AG04449 (cell line): ENCODE results near the gene ALDH16A1.

Experiments used
- CTCF ChIA-PET: fragments of 350-600 bp; formaldehyde crosslinking; extraction: SDS; loops from one replicate; lab custom pipeline; 2021; ENCODE audit warnings: antibody characterized with exemption; lab: Yijun Ruan, JAX
- POLR2A ChIA-PET: fragments of 400-600, 350-600 bp; formaldehyde crosslinking; extraction: SDS; loops from one replicate; lab custom pipeline; 2020; ENCODE audit warnings: antibody characterized with exemption, inconsistent platforms; lab: Yijun Ruan, JAX
- DNase-seq: peaks from one replicate; pipeline ENCODE4 v3.0.0-alpha.2; 2010; ENCODE audit warnings: low read depth, low spot score
- H3K4me3 ChIP-seq: 2 replicates; pipeline ENCODE4 v1.5.1; 2011; ENCODE audit warnings: low read depth, mild to moderate bottlenecking, control low read depth, low read length
- TF ChIP-seq, protein P1 (sequence below): IDR thresholded peaks from one replicate; pipeline ENCODE4 v1.5.1; 2011; ENCODE audit warnings: mild to moderate bottlenecking, moderate library complexity, low read length, control low read depth, inconsistent platforms; ENCODE audit not compliant: insufficient read depth; ENCODE audit errors: missing control alignments

The ALDH16A1 gene

DNA sequence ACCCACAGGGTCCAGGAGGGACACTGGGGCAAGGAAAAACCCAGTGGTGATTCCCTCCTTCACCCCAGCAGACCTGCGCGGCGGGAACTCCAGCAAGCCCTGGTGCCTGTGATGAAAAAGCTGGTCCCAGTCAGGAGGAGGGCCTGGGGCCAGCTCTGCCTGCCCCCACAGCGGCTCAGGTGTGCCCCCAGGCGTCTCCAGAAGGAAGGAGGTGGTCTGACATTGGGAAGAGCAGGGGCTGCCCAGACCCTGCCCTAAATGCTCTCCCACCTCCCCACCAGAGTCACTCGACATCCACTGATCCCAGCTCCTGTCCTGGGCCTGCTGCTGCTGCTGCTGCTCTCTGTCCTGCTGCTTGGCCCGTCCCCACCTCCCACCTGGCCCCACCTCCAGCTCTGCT, 35.9 kb upstream of the ALDH16A1 start:
- TF ChIP-seq, protein P1, sequence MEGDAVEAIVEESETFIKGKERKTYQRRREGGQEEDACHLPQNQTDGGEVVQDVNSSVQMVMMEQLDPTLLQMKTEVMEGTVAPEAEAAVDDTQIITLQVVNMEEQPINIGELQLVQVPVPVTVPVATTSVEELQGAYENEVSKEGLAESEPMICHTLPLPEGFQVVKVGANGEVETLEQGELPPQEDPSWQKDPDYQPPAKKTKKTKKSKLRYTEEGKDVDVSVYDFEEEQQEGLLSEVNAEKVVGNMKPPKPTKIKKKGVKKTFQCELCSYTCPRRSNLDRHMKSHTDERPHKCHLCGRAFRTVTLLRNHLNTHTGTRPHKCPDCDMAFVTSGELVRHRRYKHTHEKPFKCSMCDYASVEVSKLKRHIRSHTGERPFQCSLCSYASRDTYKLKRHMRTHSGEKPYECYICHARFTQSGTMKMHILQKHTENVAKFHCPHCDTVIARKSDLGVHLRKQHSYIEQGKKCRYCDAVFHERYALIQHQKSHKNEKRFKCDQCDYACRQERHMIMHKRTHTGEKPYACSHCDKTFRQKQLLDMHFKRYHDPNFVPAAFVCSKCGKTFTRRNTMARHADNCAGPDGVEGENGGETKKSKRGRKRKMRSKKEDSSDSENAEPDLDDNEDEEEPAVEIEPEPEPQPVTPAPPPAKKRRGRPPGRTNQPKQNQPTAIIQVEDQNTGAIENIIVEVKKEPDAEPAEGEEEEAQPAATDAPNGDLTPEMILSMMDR, result no peak
- H3K4me3 ChIP-seq, result no peak overlapping the region
- CTCF ChIA-PET, result interaction anchor here (0.8 to 1.4 kb wide), 4 partner anchors 8 to 319 kb away, joined by 3 to 7 read pairs (median 4); partner anchors contain the start of gene GFY
- POLR2A ChIA-PET, result no interaction called here
- no peak for DNase-seq

- no peak for DNase-seq
- H3K4me3 ChIP-seq, result no peak overlapping the region
- TF ChIP-seq, protein P1, result no peak
- POLR2A ChIA-PET, result no interaction called here
- CTCF ChIA-PET, result interaction anchor here (1.1 to 1.9 kb wide), 4 partner anchors 9 to 118 kb away, joined by 3 to 7 read pairs (median 4); no protein-coding TSS in a partner anchor
These were observed 34.5 kb upstream of the ALDH16A1 start for GRCh38 chr19:49418511-49418910.

- DNase-seq, result no peak
- ChIA-PET POLR2A (no interaction called here), CTCF (interaction anchor here (1.1 to 1.9 kb wide), 4 partner anchors 10 to 118 kb away, joined by 3 to 7 read pairs (median 4); no protein-coding TSS in a partner anchor)
- H3K4me3 ChIP-seq, result no peak overlapping the region
- TF ChIP-seq, protein P1, result no peak
These were observed 33.9 kb upstream of the ALDH16A1 start for GRCh38 chr19:49419173-49419572.

DNA sequence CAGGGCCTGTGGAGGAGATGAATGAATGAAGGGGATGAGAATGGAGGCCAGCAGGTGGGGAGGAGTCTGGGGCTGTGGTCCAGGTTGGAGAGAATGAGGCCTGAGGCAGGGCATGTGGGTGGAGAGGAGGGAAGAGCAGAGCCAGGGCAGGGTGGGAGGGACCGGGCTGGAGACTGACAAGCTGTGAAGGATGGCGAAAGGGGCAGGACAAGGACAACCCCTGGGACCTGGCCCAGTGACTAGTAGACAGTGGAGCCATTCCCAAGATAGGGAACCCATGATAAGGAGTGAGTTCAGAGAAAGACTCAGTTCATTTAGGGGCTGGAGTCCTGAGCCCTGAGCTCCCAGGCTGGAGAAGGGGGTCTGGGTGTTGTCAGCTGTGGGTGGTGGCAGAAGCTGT, 32.8 kb upstream of the ALDH16A1 start:
- no peak overlapping the region for H3K4me3 ChIP-seq
- ChIA-PET POLR2A (no interaction called here), CTCF (interaction anchor here (1.1 to 1.9 kb wide), 4 partner anchors 16 to 28 kb away, joined by 3 to 7 read pairs (median 3); no protein-coding TSS in a partner anchor)
- no peak for DNase-seq
- TF ChIP-seq, protein P1, result no peak

- TF ChIP-seq, protein P1, result no peak
- no peak for DNase-seq
- ChIA-PET CTCF (interaction anchor here (1.1 to 1.2 kb wide), 2 partner anchors 15 to 20 kb away, joined by 3 read pairs; no protein-coding TSS in a partner anchor), POLR2A (no interaction called here)
- peak overlapping the region; percentile 8; the same call in 1 of the 2 replicates for H3K4me3 ChIP-seq
These were observed 31.8 kb upstream of the ALDH16A1 start for GRCh38 chr19:49421039-49421877.

DNA sequence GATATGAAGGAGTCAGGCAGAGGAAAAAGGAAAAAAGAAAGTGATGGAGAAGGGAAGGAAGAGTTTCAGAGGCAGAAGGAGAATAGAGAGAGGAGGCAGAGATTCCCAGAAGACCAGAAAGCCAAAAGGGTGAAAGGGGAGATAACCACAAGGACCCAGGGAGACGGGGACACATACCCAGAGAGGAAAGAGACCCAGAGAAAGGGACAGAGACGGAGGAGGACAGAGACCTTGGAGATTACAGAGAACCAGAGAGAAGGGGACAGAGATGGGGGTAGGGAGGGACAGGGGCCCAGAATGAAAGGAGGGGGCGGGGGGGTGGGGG, 31.2 kb upstream of the ALDH16A1 start:
- TF ChIP-seq, protein P1, result no peak
- CTCF ChIA-PET, result no interaction called here
- H3K4me3 ChIP-seq, result no peak overlapping the region
- POLR2A ChIA-PET, result no interaction called here
- DNase-seq, result no peak
